KMS-11 (cell line): Measurements from ENCODE around the gene NDUFAF3.

ENCODE experiments used
- H2AFZ ChIP-seq: fragments of 200-600 bp; sonication (generic); 2 replicates; pipeline ENCODE4 v1.6.1; 2016; ENCODE audit warnings: antibody characterized with exemption, mixed run types, low read depth
- H3K27ac ChIP-seq: fragments of 200-600 bp; sonication (generic); 2 replicates; pipeline ENCODE4 v1.6.1; 2016; ENCODE audit warnings: mild to moderate bottlenecking, mixed run types
- H3K27me3 ChIP-seq: fragments of 200-600 bp; sonication (generic); 2 replicates; pipeline ENCODE4 v1.6.1; 2017; ENCODE audit warnings: mild to moderate bottlenecking, low read depth, mixed run types, moderate library complexity; ENCODE audit not compliant: insufficient read depth
- H3K36me3 ChIP-seq: fragments of 200-600 bp; sonication (generic); 2 replicates; pipeline ENCODE4 v1.6.1; 2017; ENCODE audit warnings: mild to moderate bottlenecking, mixed run types; ENCODE audit not compliant: insufficient read depth
- H3K4me1 ChIP-seq: fragments of 200-600 bp; sonication (generic); 2 replicates; pipeline ENCODE4 v1.6.1; 2016; ENCODE audit warnings: mild to moderate bottlenecking, low read depth, mixed run types; ENCODE audit not compliant: poor library complexity, severe bottlenecking
- H3K4me2 ChIP-seq: fragments of 200-600 bp; sonication (generic); 2 replicates; pipeline ENCODE4 v1.7.0; 2016; ENCODE audit warnings: mild to moderate bottlenecking, mixed run types
- H3K4me3 ChIP-seq: fragments of 200-600 bp; sonication (generic); IDR thresholded peaks from 2 replicates; pipeline ENCODE4 v1.6.1; 2017; ENCODE audit warnings: low read depth, low read length, mixed read lengths; ENCODE audit not compliant: insufficient read depth
- H3K79me2 ChIP-seq: fragments of 200-600 bp; sonication (generic); 2 replicates; pipeline ENCODE4 v1.6.1; 2016; ENCODE audit warnings: low read depth, mixed run types; ENCODE audit not compliant: insufficient read depth
- H3K9ac ChIP-seq: fragments of 200-600 bp; sonication (generic); 2 replicates; pipeline ENCODE4 v1.6.1; 2016; ENCODE audit warnings: mild to moderate bottlenecking, mixed run types
- H4K20me1 ChIP-seq: fragments of 200-600 bp; sonication (generic); 2 replicates; pipeline ENCODE4 v1.6.1; 2016; ENCODE audit warnings: mild to moderate bottlenecking, mixed run types; ENCODE audit not compliant: insufficient read depth
- TF ChIP-seq, protein P1 (sequence below): fragments of 200-600 bp; sonication (generic); conservative IDR thresholded peaks from 2 replicates; pipeline ENCODE4 v1.6.1; 2017; ENCODE audit warnings: low read depth, mild to moderate bottlenecking, antibody characterized with exemption, low read length, moderate library complexity, mixed read lengths

The NDUFAF3 gene

DNA sequence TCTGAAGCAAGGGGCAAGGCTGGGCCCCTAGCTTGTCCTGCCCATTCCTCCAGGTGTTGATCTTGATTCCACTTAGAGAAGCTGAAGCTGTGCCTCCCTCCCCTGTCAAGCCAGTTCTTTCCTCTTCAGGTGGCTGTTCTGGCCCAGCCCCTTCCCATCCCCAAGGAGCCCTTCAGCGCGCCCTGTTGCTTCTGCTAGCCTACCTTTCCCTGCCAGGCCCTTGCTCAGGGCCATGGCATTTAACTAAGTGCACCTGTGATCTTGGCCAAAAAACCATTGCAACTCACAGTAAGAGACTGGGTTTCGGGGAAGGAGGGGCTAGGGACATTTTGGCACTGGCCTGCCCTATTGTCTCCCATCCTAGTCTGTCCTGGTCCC, 16.6 kb upstream of the NDUFAF3 start:
- no peaks in the 10 kb centered on the region for H4K20me1 ChIP-seq
- H3K27ac ChIP-seq = no peak overlapping the region
- no peak overlapping the region for H3K4me2 ChIP-seq

DNA sequence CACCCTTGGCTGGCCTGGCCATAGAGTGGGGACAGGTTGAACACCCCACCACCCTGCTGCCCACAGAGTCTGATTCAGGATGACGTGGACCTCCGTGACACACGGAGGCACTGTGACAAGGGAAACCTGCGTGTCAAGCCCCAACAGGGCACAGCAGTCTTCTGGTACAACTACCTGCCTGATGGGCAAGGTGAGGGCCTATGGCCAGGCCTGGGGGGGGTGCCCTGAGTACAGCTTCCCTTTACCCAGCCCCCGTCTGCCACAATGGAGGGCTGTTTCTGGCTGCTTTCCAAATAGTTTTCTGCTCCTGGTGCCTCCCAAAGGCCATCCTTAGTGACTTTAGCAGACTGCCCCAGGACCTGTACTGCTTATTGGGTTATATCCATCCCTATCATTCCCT, 15.9 kb upstream of the NDUFAF3 start:
- Histone ChIP-seq H3K36me3 (no peaks in the 10 kb centered on the region), H3K9ac (no peak overlapping the region), H3K4me2 (peak overlapping the region; percentile 91), H3K79me2 (peaks cover 16% of the 10 kb centered on the region), H3K4me3 (no peak overlapping the region), H4K20me1 (no peaks in the 10 kb centered on the region), H3K27me3 (no peaks in the 10 kb centered on the region), H2AFZ (no peak overlapping the region), H3K4me1 (peaks cover 13% of the 10 kb centered on the region), H3K27ac (no peak overlapping the region)
- TF ChIP-seq, protein P1, sequence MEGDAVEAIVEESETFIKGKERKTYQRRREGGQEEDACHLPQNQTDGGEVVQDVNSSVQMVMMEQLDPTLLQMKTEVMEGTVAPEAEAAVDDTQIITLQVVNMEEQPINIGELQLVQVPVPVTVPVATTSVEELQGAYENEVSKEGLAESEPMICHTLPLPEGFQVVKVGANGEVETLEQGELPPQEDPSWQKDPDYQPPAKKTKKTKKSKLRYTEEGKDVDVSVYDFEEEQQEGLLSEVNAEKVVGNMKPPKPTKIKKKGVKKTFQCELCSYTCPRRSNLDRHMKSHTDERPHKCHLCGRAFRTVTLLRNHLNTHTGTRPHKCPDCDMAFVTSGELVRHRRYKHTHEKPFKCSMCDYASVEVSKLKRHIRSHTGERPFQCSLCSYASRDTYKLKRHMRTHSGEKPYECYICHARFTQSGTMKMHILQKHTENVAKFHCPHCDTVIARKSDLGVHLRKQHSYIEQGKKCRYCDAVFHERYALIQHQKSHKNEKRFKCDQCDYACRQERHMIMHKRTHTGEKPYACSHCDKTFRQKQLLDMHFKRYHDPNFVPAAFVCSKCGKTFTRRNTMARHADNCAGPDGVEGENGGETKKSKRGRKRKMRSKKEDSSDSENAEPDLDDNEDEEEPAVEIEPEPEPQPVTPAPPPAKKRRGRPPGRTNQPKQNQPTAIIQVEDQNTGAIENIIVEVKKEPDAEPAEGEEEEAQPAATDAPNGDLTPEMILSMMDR = no peak

More for the DNA sequence above, 16.6 kb upstream of the NDUFAF3 start:
- Histone ChIP-seq H3K27me3 (no peaks in the 10 kb centered on the region), H3K9ac (no peak overlapping the region), H3K4me3 (no peak overlapping the region), H3K79me2 (peaks cover 16% of the 10 kb centered on the region), H3K4me1 (peaks cover 16% of the 10 kb centered on the region), H3K36me3 (no peaks in the 10 kb centered on the region), H2AFZ (no peak overlapping the region)
- TF ChIP-seq, protein P1 = no peak

DNA sequence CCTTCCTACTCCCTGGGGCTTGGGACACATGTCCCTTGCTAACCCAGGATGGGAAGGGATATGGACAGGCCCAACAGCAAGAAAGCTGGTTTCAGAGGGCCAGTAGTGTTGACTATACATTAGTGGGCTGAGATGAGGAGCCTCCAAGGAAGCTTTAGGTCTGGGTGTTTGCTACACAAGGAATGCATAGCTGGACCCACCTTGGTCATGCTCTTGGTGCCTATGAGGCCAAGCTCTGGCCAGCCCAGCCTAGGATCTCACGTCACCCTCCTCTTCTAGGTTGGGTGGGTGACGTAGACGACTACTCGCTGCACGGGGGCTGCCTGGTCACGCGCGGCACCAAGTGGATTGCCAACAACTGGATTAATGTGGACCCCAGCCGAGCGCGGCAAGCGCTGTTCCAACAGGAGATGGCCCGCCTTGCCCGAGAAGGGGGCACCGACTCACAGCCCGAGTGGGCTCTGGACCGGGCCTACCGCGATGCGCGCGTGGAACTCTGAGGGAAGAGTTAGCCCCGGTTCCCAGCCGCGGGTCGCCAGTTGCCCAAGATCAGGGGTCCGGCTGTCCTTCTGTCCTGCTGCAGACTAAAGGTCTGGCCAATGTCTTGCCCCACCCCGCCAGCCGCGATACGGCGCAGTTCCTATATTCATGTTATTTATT, 15.4 kb upstream of the NDUFAF3 start:
- peak overlapping the region; percentile 89 for H3K27ac ChIP-seq
- H3K4me2 ChIP-seq = peak overlapping the region; percentile 91
- TF ChIP-seq, protein P1 = no peak
- H3K27me3 ChIP-seq = no peaks in the 10 kb centered on the region
- peaks cover 16% of the 10 kb centered on the region for H3K79me2 ChIP-seq
- peak overlapping the region; percentile 53; the same call in 1 of the 2 replicates for H2AFZ ChIP-seq
- no peaks in the 10 kb centered on the region for H3K36me3 ChIP-seq
- H3K9ac ChIP-seq = peak overlapping the region; percentile 92; the same call in 1 of the 2 replicates
- no peaks in the 10 kb centered on the region for H4K20me1 ChIP-seq
- peaks cover 13% of the 10 kb centered on the region for H3K4me1 ChIP-seq
- peak overlapping the region; percentile 79 for H3K4me3 ChIP-seq

DNA sequence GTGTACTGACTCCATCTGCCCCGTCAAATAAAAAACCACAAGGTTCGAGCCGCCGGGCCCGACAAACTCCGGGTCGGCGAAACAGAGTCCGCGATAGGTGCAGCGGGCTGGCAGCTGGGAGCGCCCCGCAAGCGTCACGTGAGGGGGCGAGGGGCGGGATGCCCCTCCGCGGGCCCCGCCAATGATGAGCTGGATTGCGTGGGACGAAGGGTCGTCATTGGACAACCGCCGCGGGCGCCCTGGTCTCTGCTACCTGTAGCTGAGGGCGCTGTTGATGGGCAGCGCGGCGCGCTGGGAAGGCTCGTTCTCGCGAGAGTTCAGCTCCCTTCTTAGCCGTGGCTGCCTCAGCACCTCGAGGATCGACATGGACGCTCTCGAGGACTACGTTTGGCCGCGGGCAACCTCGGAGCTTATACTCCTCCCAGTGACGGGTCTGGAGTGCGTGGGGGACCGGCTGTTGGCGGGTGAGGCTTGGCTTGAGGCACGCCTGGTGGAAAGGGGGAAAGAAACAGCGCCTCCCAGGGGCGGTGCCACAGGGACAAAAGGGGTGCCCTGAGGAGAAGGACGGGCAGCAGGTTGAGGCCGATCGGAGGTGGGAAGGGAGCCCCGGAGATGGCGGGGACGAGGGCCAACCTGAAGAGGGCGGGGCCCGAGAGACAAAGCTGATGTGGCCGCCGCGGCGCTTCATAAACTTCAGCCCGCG, 14.7 kb upstream of the NDUFAF3 start, which contains the start of gene WDR6:
WDR6 (plus strand) TSS at position 324 of the 703 bp plus-strand sequence; CDS start at position 365, 41 bp downstream.
- Histone ChIP-seq H3K27ac (peak within 1 kb of the TSS; percentile 89), H3K4me1 (peaks cover 13% of the 10 kb centered on the region), H3K36me3 (no peaks in the 10 kb centered on the region), H3K79me2 (peaks cover 16% of the 10 kb centered on the region), H3K9ac (peak within 1 kb of the TSS; percentile 92), H3K4me3 (peak within 1 kb of the TSS; percentile 79), H3K27me3 (no peaks in the 10 kb centered on the region), H3K4me2 (peak within 1 kb of the TSS; percentile 91), H4K20me1 (no peaks in the 10 kb centered on the region), H2AFZ (peak within 1 kb of the TSS; percentile 53)
- TF ChIP-seq, protein P1 = peak; percentile 63
